NCI-H748 treated with DMSO at 0.1 percent for 48 hours (cell line): ENCODE results near the gene GSTT2.
"Not testable (repeated sequence)": the region's sequence is repeated elsewhere in the genome, so short reads cannot be mapped to it uniquely, and the experiment has no call there.

Experiments used
- DNase-seq: peaks from one replicate; lab custom pipeline; 2025; lab: John Stamatoyannopoulos, UW

GSTT2 gene

GRCh38 chr22:23974345-23974744 is 5.6 kb upstream of the GSTT2 start, which contains the start of gene DDT:
DDT (minus strand) TSS chr22:23974441; CDS start chr22:23974414, 27 bp downstream.
- DNase-seq, result not testable (repeated sequence)

- DNase-seq, result not testable (repeated sequence)
Measured at GRCh38 chr22:23974836-23975352, 5.0 kb upstream of the GSTT2 start.

GRCh38 chr22:23977304-23977703 is 2.6 kb upstream of the GSTT2 start:
- DNase-seq, result not testable (repeated sequence)

- DNase-seq, result not testable (repeated sequence)
Measured at GRCh38 chr22:23980567-23980966, 633 bp downstream of the GSTT2 start.

DNA sequence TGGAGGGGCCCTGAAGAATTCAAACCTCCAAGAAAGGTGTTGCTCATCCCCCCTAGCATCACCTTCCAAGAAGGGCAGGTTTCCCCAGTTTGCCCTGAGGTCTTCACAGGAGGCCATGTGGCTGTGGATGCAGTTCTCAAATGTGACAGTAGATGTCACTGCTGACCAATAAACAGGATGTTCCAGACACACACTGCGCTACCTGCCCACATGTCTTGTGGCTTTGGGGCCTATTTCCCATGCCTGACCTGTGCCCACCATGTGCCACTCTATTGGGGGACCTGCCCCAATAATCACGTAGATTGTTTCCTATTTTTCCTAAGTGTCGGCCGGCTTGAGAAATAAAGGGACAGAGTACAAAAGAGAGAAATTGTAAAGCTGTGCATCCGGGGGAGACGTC is 4.5 kb downstream of the GSTT2 start:
- no peak for DNase-seq

GRCh38 chr22:23986089-23986488 is 6.2 kb downstream of the GSTT2 start:
- not testable (repeated sequence) for DNase-seq

- DNase-seq, result not testable (repeated sequence)
Measured at GRCh38 chr22:23986538-23987178, 6.7 kb downstream of the GSTT2 start.

DNA sequence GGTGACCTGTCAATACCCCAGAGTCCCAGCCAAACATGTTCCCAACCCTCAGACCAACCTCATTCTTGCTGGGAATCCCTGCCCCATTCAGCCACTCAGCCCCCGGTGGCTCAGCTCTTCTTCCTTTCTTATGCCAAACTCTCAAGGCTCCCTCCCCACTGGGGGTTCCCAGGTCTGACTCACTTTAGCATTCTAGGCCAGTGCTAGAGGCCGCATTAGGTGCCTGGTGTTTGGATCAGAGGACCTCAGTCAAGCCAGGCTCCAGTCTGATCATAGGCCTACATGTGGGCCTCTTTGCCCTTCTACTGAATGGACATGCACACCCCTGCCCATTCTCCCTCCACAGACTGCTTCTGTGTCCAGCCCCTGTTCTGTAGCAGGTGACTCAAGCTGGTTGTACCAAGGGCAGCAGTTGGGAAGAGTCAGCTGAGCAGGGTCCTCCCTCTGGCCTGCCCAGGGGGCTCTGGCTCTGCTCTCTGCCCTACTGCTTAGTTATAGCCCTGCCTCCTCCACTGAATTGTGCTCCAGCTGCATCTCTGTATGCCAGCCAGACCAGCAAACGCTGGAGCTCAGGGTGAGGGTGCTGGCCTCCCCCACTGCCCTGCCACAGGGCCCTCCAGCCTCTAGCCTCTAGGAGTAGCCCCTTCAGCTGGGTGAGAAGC is 9.8 kb downstream of the GSTT2 start:
- DNase-seq, result not testable (repeated sequence)

DNA sequence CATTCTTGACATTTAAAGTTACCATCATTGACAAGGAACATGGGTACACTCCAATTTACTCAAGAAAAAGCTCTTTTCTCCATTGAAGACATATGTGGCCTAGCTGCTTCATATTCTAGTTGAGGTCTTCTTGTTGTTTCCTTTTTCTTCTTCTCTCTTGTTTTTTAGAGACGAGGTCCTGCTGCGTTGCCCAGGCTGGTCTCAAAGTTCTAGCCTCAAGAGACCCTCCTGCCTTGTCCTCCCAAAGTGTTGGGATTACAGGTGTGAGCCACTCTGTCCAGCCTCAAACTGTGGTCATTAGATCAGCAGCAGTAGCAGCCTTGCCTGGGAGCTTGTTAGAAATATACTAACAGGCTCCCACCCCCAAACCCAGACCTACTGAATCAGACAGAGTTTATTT is 13.1 kb downstream of the GSTT2 start:
- not testable (repeated sequence) for DNase-seq

- DNase-seq, result not testable (repeated sequence)
Measured at GRCh38 chr22:23993581-23994177, 13.7 kb downstream of the GSTT2 start.

- no peak for DNase-seq
Measured at GRCh38 chr22:23997092-23997491, 17.2 kb downstream of the GSTT2 start.

- not testable (repeated sequence) for DNase-seq
Measured at GRCh38 chr22:23999779-24000178, 19.8 kb downstream of the GSTT2 start.

GRCh38 chr22:24001314-24001713 is 21.4 kb downstream of the GSTT2 start:
- DNase-seq, result no peak

DNA sequence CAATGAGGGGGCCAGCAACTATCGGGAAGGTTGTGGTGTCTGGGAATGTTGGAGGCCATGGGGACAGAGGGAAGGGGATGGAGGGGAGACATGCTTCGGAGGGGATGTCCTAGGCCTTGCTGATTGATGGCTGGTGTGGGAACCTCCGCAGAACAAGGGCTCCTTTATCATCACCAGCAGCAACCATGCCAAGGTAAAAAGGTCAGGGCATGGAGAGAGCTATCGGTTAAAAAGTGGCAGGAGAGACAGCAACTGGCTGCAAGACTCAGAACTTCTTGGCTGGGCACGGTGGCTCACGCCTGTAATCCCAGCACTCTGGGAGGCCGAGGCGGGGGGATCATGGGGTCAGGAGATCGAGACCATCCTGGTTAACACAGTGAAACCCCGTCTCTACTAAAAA is 22.3 kb downstream of the GSTT2 start:
- DNase-seq, result no peak

DNA sequence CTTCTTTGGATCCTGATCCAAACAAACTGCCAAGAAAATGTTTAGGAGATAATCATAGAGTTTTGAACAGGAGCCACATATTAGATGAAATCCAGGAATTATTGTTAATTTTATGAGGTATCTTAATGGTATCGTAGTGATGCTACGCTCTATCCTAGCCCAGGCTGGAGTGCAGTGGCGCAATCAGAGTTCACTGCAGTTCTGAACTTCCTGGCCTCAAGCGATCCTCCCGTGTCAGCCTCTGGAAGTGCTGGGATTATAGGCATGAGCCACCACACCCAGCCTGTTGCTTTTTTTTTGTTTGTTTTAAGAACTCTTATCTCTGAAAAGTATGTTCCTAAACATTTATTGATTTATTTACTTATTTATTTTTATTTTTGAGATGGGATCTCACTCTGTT is 22.9 kb downstream of the GSTT2 start:
- DNase-seq, result no peak

- DNase-seq, result no peak
Measured at GRCh38 chr22:24003887-24004286, 24.0 kb downstream of the GSTT2 start.

GRCh38 chr22:24005201-24005600 is 25.3 kb downstream of the GSTT2 start, which contains the start of gene GSTT4:
GSTT4 (minus strand) TSS chr22:24005453; CDS start chr22:24005356, 97 bp downstream.
- DNase-seq, result no peak

DNA sequence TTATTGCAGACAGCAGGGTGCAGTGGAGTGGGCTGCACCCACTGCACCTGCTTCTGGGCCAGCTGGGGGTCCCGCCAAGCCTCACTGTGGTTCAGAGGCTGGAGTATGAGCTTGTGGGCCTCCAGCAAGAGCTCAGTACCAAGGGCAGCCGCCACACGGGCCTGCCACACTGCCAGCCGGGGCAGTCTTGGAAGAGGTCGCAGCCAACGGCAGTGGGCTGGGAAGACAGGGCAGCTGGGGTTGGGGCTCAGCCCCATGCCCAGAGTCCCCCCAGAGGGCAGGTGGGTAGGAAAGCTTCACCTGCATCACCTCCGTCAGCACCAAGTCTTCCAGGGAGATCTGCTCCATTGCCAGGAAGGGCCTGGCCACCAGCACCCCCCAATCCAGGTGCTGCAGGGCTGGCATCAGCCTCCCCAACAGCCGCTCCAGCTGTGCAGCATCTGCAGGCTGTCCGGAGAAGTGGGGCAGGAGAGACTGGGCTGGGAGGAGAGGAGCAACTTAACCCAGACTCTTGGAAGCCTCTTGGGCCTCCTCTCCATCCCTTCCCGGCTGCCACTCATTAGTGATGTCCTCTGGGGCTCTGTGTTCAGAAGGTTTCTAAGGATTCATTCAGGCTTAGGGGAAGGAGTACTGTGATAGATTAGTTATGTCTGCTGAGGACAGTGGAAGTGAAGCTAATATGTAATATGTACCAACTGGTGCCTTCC is 26.4 kb downstream of the GSTT2 start:
- no peak for DNase-seq

DNA sequence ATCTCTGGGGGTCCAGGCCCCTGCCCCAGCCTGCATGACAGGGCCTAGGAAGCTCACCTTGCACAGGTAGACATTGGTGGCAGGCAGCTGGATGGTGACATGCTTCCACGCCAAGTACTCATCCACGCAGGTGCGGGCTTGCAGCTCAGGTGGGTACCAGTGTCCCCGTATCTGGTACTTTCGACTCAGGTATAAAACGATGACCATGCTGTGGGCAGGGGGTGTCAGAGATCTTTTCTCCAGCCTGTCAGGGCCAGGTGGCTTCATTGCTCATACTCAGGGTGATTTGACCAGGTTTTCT is 26.9 kb downstream of the GSTT2 start:
- DNase-seq, result no peak

DNA sequence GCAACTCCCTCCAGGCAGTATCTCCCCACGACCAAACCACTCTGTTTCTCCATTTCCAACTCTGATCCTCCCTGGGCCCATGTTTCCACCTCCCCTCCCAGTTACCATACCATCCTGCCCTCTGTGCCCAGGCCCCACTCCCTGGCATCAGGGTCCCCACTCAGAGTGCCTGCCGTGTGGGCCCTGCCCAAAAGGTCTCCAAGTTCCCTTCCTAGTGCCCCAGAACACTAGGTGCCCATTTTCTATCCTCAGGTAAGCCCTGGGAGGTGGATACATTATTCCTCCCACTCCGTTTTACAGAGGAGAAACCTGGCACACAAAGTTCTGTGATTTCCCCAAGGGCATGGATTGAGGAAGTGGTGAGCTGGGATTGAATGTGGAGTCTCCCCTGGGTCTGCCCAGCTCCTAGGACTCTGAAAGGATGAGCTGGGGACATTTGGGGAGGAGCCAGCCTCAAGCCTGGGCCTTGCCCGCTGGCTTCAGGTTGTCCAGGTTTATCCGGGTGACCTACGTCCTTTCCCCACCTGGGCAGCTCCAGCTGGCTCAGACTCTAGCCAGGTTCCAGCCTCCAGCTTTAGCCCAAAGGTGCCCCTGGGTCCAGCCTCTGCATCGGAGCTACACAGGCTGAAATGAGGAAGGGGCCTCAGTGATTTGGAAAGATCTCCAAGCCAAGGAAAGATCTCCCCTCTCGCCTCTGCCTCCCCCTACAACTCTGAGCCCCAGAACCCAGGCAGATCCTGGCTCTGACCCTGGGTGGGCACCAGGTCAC is 27.5 kb downstream of the GSTT2 start:
- no peak for DNase-seq

DNA sequence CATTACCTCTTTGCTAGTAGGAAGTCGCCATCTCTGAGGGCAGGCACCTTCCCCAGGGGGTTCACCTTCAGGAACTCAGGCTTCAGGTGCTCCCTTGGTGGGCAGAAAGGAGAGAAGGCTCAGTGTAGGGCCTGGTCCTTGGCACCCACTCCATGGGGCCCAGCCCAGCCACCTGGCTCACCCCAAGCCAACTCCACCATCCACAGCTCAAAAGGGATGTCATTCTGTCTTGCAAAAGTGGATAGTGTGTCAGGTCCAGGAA is 28.0 kb downstream of the GSTT2 start:
- DNase-seq, result no peak
